ENCODE data around the gene RANBP1.

RANBP1 gene

GRCh38 chr22:20140521-20140964, 24.6 kb downstream of the RANBP1 start:
- TF ChIP-seq, protein P1, sequence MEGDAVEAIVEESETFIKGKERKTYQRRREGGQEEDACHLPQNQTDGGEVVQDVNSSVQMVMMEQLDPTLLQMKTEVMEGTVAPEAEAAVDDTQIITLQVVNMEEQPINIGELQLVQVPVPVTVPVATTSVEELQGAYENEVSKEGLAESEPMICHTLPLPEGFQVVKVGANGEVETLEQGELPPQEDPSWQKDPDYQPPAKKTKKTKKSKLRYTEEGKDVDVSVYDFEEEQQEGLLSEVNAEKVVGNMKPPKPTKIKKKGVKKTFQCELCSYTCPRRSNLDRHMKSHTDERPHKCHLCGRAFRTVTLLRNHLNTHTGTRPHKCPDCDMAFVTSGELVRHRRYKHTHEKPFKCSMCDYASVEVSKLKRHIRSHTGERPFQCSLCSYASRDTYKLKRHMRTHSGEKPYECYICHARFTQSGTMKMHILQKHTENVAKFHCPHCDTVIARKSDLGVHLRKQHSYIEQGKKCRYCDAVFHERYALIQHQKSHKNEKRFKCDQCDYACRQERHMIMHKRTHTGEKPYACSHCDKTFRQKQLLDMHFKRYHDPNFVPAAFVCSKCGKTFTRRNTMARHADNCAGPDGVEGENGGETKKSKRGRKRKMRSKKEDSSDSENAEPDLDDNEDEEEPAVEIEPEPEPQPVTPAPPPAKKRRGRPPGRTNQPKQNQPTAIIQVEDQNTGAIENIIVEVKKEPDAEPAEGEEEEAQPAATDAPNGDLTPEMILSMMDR (conservative IDR thresholded peaks at IDR 0.05; ENCODE audit: low read length): no peak
- no peak for DNase-seq (ENCODE audit: low read depth)
- no peak overlapping the region for H3K4me3 ChIP-seq (ENCODE audit: low read length)

DNA sequence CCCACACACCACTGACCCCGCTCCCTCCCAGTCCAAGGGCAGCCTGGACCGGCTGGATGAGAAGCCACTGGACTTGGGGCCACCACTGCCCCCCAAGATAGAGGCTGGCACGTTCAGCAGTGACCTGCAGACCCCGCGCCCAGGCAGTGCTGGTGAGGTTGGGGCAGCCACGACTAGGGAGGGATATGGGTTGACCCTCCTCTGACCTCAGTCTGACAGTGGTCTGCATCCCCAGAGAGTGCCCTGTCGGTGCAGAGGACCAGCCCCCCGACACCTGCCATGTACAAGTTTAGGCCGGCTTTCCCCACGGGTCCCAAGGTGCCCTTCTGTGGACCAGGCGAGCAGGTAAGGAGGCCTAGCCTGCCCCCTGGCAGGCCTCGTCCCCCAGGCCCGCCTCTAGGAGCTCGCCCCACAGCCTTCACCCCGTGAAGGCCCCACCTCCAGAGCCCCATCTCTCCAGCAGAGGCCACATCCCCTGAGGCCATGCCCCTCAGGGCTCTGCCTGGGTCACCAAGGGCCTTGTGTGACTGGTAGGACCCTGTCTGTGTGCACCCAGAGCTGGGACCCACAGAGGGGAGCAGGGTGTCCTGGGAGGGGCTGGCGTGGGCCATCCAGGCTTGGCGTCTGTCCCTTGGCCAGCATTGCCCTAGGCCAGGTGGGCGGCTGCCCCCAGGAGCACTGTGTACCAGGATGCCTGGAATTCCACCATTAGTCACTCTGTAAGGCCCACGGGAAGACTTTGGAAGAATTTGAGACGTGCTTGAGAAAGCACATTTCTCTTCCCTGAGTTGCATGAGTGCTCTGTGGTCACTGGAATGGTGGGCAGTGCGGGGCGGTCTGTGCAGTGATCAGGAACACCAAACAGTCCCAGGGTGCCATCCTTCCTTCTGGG, 25.5 kb downstream of the RANBP1 start:
- TF ChIP-seq, protein P1 (conservative IDR thresholded peaks at IDR 0.05; ENCODE audit: low read length): no peak
- DNase-seq (ENCODE audit: low read depth): peak; percentile 77

DNA sequence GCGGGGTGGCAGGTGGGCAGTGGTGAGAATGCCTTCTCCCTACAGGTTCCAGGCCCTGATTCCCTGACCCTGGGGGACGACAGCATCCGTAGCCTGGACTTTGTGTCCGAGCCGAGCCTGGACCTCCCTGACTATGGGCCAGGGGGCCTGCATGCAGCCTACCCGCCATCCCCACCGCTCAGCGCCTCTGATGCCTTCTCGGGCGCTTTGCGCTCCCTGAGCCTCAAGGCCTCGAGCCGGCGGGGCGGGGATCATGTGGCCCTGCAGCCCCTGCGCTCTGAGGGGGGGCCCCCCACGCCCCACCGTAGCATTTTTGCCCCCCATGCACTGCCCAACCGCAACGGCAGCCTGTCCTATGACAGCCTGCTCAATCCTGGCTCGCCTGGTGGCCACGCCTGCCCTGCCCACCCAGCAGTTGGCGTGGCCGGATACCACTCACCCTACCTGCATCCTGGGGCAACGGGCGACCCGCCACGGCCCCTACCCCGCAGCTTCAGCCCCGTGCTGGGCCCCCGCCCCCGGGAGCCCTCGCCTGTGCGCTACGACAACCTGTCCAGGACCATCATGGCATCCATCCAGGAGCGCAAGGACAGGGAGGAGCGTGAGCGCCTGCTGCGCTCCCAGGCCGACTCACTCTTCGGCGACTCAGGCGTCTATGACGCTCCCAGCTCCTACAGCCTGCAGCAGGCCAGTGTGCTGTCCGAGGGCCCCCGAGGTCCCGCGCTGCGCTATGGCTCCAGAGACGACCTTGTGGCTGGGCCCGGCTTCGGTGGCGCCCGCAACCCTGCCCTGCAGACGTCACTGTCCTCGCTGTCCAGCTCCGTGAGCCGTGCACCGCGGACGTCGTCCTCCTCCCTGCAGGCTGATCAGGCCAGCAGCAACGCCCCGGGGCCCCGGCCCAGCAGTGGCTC, 27.1 kb downstream of the RANBP1 start:
- no peak for DNase-seq (ENCODE audit: low read depth)
- TF ChIP-seq, protein P1 (conservative IDR thresholded peaks at IDR 0.05; ENCODE audit: low read length): no peak
- H3K4me3 ChIP-seq (ENCODE audit: low read length): no peak overlapping the region

More for the DNA sequence above, 25.5 kb downstream of the RANBP1 start:
- no peak overlapping the region for H3K4me3 ChIP-seq (ENCODE audit: low read length)

DNA sequence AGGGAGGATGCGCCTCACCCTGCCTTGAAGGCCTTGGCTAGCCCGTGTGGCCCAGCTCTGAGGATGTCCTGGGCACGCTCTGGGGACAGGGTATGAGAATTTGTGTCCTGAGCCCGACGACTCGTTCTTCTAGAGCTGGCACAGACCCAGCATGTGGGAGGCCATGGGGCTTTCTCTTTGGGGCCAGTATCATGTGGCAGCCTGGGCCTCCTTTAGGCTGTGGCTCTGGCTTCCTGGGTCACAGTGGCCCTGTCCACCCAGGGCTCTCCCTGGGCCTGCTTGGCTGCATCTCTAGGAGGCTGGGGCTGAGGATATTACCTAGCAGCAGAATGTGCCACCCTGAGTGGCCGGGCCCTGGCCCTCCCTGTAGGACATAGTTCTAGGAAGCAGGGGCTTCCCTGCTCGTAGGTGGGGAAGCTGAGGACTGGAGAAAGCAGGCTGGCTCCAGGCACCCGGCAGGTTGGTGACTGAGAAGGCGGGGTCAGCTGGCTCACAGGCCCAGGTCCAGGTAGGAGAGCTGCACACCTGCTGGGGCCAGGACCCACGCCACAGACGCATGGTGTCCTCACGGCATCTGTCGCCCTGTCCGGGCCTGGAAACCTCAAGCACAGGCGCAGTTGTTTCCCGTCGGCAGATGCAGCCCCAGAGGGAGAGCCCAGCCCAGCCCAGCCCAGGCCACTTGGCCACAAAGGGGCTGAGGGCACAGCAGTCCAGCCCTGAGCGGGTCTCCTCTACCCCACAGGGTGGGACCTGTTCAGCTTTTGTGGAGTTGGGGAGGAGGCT, 28.2 kb downstream of the RANBP1 start:
- TF ChIP-seq, protein P1 (conservative IDR thresholded peaks at IDR 0.05; ENCODE audit: low read length): no peak
- no peak overlapping the region for H3K4me3 ChIP-seq (ENCODE audit: low read length)
- DNase-seq (ENCODE audit: low read depth): no peak

DNA sequence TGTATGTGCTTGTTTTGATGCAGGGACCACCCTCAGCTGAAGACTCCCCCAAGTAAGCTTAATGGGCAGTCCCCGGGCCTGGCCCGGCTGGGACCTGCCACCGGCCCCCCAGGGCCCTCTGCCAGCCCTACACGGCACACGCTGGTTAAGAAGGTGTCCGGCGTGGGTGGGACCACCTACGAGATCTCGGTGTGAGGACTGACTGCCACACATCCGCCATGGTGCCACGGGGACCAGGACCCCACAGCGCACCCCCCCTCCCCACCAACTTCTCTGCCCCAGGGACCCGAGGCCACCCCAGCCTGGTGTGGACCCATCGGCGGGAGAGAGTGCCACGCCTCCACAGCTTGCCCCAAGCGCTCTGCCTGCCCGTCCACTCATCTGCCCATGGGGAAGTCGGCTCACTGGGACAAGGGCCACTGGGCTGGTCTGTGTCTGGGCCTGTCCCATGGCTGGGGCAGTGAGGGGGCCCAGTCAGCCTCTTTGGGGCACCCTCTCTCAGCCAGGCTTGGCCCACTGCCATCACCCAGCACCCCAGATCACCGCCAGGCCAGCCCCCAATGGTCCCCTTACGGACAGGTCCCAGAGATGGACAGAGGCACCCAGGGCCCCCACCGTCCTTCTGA, 29.4 kb downstream of the RANBP1 start:
- DNase-seq (ENCODE audit: low read depth): no peak
- TF ChIP-seq, protein P1 (conservative IDR thresholded peaks at IDR 0.05; ENCODE audit: low read length): no peak
- H3K4me3 ChIP-seq (ENCODE audit: low read length): no peak overlapping the region

DNA sequence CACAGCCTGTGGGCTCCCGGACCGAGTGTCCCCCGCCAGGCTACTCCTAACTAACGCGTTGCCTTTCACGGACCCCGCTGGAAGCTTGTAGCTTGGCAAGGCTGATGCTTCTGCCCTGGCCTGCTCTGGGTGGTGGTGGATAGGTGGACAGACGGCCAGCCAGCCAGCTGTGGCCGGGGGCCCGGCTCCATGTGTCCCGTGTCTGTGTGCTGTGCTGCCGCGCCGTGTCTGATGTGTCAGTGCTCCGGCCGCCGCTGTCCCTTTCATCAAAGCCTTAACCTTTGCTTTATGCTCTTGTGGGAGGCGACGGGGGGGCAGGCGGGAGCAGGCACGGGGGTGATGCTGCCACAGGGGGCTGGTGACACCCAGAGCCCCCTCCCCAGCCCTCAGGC, 29.9 kb downstream of the RANBP1 start:
- TF ChIP-seq, protein P1 (conservative IDR thresholded peaks at IDR 0.05; ENCODE audit: low read length): no peak
- no peak overlapping the region for H3K4me3 ChIP-seq (ENCODE audit: low read length)
- DNase-seq (ENCODE audit: low read depth): no peak
